ENCODE measurements around the gene GSG1L.

The GSG1L gene

GRCh38 chr16:28073836-28074235 is 10.3 kb upstream of the GSG1L start:
- Histone ChIP-seq H3K4me3 (replicated peaks; ENCODE audit: insufficient read depth, low read length) (no peak overlapping the region), H3K27me3 (ENCODE audit: insufficient read depth, poor library complexity, severe bottlenecking) (no peaks in the 10 kb centered on the region), H3K27ac (replicated peaks) (no peak overlapping the region)
- TF ChIP-seq SPI1 (IDR thresholded peaks at IDR 0.05; ENCODE audit: borderline replicate concordance, low read depth) (no peak), CTCF (IDR thresholded peaks at IDR 0.05; ENCODE audit: insufficient read depth, low read length) (no peak), POLR2AphosphoS5 (IDR thresholded peaks at IDR 0.05; ENCODE audit: low read depth) (no peak), REST (IDR thresholded peaks at IDR 0.05; ENCODE audit: insufficient replicate concordance, low read depth) (no peak), GABPA (IDR thresholded peaks at IDR 0.05; ENCODE audit: low read depth) (no peak)
- no peak for DNase-seq (ENCODE audit: low read depth in 1 of 2, low spot score in 1 of 2)

GRCh38 chr16:28072087-28072486 is 8.6 kb upstream of the GSG1L start:
- no peaks in the 10 kb centered on the region for H3K27me3 ChIP-seq (ENCODE audit: insufficient read depth, poor library complexity, severe bottlenecking)
- no peak for DNase-seq (ENCODE audit: low read depth in 1 of 2, low spot score in 1 of 2)
- no peak overlapping the region for H3K4me3 ChIP-seq (replicated peaks; ENCODE audit: insufficient read depth, low read length)
- TF ChIP-seq REST (IDR thresholded peaks at IDR 0.05; ENCODE audit: insufficient replicate concordance, low read depth): no peak
- no peak for TF ChIP-seq GABPA (IDR thresholded peaks at IDR 0.05; ENCODE audit: low read depth)
- no peak for TF ChIP-seq CTCF (IDR thresholded peaks at IDR 0.05; ENCODE audit: insufficient read depth, low read length)
- H3K27ac ChIP-seq (replicated peaks): no peak overlapping the region

GRCh38 chr16:28069971-28070794 is 6.7 kb upstream of the GSG1L start:
- no peak for TF ChIP-seq POLR2AphosphoS5 (IDR thresholded peaks at IDR 0.05; ENCODE audit: low read depth)
- TF ChIP-seq SPI1 (IDR thresholded peaks at IDR 0.05; ENCODE audit: borderline replicate concordance, low read depth): no peak
- TF ChIP-seq REST (IDR thresholded peaks at IDR 0.05; ENCODE audit: insufficient replicate concordance, low read depth): no peak
- TF ChIP-seq GABPA (IDR thresholded peaks at IDR 0.05; ENCODE audit: low read depth): no peak
- TF ChIP-seq CTCF (IDR thresholded peaks at IDR 0.05; ENCODE audit: insufficient read depth, low read length): no peak
- DNase-seq (ENCODE audit: low read depth in 1 of 2, low spot score in 1 of 2): no peak
- peaks cover 5% of the 10 kb centered on the region for H3K27me3 ChIP-seq (ENCODE audit: insufficient read depth, poor library complexity, severe bottlenecking)

More at GRCh38 chr16:28069971-28070794, 6.7 kb upstream of the GSG1L start:
- Histone ChIP-seq H3K4me3 (replicated peaks; ENCODE audit: insufficient read depth, low read length) (no peak overlapping the region), H3K27ac (replicated peaks) (no peak overlapping the region)

All from HL-60 (cell line).